ENCODE measurements around the gene GPR61. TPM values are rescaled to one million over a fixed set of nuclear protein-coding genes. Genes with fewer than 3 reads are reported as not detected.
A peak's percentile ranks its signal among the peaks of the same experiment; 100 is the strongest.

GPR61 gene
- total RNA-seq, 1 donor from 2014 or later: not detected

DNA sequence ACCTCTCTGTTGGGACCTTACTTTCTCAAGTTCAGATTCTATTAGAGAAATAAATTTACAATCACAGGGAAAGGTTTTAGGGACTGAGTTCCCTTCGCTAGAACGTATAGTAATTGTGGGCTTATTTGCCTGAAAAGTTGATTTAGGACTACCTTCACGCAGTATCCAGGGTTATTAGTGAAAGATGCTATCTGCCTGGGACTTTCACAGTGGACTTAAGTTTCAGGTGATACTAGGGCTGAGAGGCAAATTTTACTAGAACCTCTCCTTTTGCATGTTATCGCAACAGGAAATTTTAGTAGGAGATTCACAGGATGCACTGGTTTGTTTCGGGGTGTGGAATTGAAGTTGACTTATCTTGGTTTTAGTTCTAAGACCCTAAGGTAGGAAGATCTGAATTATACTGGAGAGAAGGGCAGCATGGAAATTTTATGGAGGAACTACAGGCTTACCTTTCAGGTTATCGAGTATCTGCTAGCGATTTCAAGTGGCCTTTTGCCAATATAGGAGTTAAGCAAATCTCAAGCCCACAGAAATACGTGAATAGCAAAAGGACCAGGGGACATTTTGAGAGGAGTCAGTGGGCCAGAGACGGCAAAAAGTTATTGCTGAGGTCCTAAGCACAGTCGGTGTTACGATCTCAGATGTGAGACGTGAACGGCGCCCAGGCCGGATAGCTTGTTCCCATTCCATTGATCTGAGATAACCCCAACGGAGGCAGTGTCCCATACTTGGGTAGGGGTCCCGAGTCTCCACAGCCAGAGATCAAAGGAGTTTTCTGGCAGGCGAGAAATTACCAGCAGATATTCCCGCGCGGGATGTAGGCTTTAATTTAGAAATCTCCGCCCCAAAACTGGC is 8.0 kb downstream of the GPR61 start:
- no peak for TF ChIP-seq CTCF (conservative IDR thresholded peaks at IDR 0.05)
- no peak for DNase-seq (ENCODE audit: extremely low spot score, unreplicated experiment)
- H3K4me3 Mint-ChIP-seq: peak overlapping the region; percentile 96
- no peaks in the 10 kb centered on the region for H3K36me3 Mint-ChIP-seq
- H3K4me1 Mint-ChIP-seq (ENCODE audit: unreplicated experiment): peaks cover 28% of the 10 kb centered on the region
- H3K9me3 Mint-ChIP-seq: no peaks in the 10 kb centered on the region
- H3K27ac Mint-ChIP-seq: peak overlapping the region; percentile 95
- H3K27me3 Mint-ChIP-seq: peaks cover 7% of the 10 kb centered on the region

DNA sequence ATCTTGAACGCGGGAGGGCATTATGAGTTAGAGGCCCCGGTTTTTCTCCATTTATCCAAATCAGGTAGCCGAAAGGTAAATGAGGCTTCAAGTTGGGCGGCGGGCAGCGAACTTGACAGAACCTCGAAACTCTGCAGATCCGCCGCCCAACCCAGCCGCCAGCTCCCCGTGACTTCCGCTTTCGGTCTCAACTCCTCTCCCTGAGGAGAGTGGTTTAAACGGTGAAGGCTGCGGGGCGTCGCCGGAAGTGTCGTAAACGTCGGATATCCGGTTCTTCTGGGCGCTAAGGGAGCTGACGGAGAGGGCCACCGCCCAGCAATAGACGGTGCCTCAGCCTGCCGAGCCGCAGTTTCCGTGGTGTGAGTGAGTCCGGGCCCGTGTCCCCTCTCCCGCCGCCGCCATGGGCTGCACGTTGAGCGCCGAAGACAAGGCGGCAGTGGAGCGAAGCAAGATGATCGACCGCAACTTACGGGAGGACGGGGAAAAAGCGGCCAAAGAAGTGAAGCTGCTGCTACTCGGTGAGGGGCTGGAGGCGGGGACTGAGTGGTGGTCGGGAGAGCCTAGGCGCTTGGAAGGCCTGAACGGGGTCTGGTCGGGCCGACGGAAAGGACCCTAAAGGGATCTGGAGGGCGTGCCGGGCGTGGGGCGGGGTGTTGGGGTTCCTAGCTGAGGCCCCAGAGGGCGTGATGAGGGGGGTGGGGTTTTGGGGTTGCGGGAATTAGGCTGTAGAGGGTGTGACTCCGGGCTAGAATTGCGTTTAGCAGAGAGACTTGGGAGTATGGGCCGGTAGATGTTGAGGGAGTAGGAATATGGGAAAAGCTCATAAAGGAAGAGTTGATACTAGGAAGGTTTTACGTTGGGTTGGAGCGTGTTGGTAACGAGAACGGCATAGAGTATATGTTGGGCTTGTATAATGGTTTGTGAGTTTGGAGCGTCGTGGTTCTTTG is 8.9 kb downstream of the GPR61 start, which contains the start of gene GNAI3:
Gene GNAI3 (plus strand): TSS at position 295 of the 947 bp plus-strand sequence. CDS start 106 bp downstream, at position 401.
- Mint-ChIP-seq H3K36me3 (no peaks in the 10 kb centered on the region), H3K27me3 (peaks cover 3% of the 10 kb centered on the region), H3K27ac (peak within 1 kb of the TSS; percentile 95), H3K4me3 (peak within 1 kb of the TSS; percentile 96), H3K4me1 (ENCODE audit: unreplicated experiment) (peaks cover 31% of the 10 kb centered on the region), H3K9me3 (no peaks in the 10 kb centered on the region)
- no peak for TF ChIP-seq CTCF (conservative IDR thresholded peaks at IDR 0.05)
- DNase-seq (ENCODE audit: extremely low spot score, unreplicated experiment): peak; percentile 92

DNA sequence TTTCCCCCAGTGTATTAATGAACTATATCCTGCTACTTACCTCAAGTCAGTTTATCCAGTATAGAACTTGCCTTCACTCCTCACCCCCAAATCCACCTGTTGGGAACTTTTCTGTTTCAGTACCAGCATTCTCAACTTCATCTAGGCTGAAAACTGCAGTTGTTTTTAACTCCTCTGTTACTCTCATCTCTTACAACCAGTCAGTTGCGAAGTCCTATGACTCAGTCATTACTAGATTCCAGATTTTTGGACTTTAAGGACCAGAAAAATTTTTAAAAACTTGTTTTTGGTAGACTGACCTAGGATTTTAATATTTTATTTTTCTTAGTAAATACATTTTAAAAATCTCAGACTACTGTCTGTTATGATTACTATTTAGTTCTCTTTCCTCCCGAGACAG is 16.9 kb downstream of the GPR61 start:
- H3K4me3 Mint-ChIP-seq: no peak overlapping the region
- TF ChIP-seq CTCF (conservative IDR thresholded peaks at IDR 0.05): no peak
- no peak for DNase-seq (ENCODE audit: extremely low spot score, unreplicated experiment)
- H3K36me3 Mint-ChIP-seq: no peaks in the 10 kb centered on the region
- H3K27me3 Mint-ChIP-seq: no peaks in the 10 kb centered on the region
- H3K9me3 Mint-ChIP-seq: no peaks in the 10 kb centered on the region
- H3K4me1 Mint-ChIP-seq (ENCODE audit: unreplicated experiment): peaks cover 19% of the 10 kb centered on the region
- H3K27ac Mint-ChIP-seq: no peak overlapping the region

DNA sequence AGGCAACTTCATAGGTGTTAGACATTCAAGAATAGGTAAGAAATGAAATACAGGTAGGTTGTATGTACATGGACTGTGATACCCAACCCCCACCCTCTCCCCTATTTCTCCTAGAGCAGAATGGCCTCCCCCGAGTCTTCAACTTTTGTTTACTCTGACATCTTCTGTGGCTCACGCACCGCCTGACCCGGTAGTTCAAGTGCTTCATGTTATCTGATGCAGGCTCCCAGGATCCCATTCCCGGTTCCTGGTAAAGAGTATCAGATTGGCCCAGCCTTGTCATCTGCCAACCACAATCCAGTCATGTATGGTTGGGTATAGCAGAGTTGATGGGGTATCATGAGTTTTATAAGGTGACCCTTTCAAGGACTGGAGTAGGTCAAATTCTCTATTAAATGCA is 17.8 kb downstream of the GPR61 start:
- no peaks in the 10 kb centered on the region for H3K9me3 Mint-ChIP-seq
- H3K4me1 Mint-ChIP-seq (ENCODE audit: unreplicated experiment): peaks cover 23% of the 10 kb centered on the region
- no peak for TF ChIP-seq CTCF (conservative IDR thresholded peaks at IDR 0.05)
- H3K36me3 Mint-ChIP-seq: no peaks in the 10 kb centered on the region
- no peak overlapping the region for H3K4me3 Mint-ChIP-seq
- no peak for DNase-seq (ENCODE audit: extremely low spot score, unreplicated experiment)
- H3K27me3 Mint-ChIP-seq: no peaks in the 10 kb centered on the region
- no peak overlapping the region for H3K27ac Mint-ChIP-seq

DNA sequence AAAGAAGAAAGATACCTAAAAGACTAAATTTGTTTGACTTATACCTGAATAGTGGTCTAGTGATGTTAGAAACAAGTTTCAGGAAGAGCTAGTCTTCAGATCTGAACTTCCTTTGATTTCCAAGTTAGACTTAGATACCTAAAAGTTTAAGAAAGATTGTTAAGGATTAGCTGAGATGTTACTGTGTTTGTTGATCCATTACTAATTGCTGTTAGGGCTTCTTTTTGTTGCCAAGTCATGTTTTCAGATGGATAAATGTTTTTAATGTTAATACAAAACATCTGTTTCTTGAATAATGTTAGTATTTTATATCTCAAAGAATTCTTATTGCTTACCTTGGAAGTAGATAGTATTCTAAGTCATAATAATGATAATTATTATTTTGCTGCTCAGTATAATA is 20.3 kb downstream of the GPR61 start:
- H3K9me3 Mint-ChIP-seq: no peaks in the 10 kb centered on the region
- no peaks in the 10 kb centered on the region for H3K27me3 Mint-ChIP-seq
- no peak for TF ChIP-seq CTCF (conservative IDR thresholded peaks at IDR 0.05)
- no peak overlapping the region for H3K27ac Mint-ChIP-seq
- no peak for DNase-seq (ENCODE audit: extremely low spot score, unreplicated experiment)
- H3K4me3 Mint-ChIP-seq: no peak overlapping the region
- no peaks in the 10 kb centered on the region for H3K36me3 Mint-ChIP-seq
- peaks cover 30% of the 10 kb centered on the region for H3K4me1 Mint-ChIP-seq (ENCODE audit: unreplicated experiment)
